Measurements from ENCODE around the gene CBX7. TPM values are rescaled to one million over a fixed set of nuclear protein-coding genes. Genes with fewer than 3 reads are reported as not detected.

CBX7 gene
- total and polyA plus RNA-seq, 8 donors: 17.2 to 44.0 (median 25.1) TPM

GRCh38 chr22:39128508-39128907 lies 24.0 kb downstream of the CBX7 start:
- no peak overlapping the region for H3K4me3 ChIP-seq
- no peaks in the 10 kb centered on the region for H3K9me3 ChIP-seq
- no peak overlapping the region for H3K27ac ChIP-seq
- intact Hi-C loops (cut with DNase I): loop anchor here in 1 of 3 donors (10.0 kb wide), 1 partner anchor 264 kb away; no protein-coding TSS in a partner anchor
- peaks cover 0 to 5% (median 0%) of the 10 kb centered on the region in 3 donors for H3K36me3 ChIP-seq
- peak in 2 of 4 donors; percentile 34 to 42 for ATAC-seq
- no peak for FAIRE-seq
- DNase-seq: peak in 2 of 6 donors; percentile 5 to 22
- H3K27me3 ChIP-seq: no peaks in the 10 kb centered on the region
- TF ChIP-seq, protein P1, sequence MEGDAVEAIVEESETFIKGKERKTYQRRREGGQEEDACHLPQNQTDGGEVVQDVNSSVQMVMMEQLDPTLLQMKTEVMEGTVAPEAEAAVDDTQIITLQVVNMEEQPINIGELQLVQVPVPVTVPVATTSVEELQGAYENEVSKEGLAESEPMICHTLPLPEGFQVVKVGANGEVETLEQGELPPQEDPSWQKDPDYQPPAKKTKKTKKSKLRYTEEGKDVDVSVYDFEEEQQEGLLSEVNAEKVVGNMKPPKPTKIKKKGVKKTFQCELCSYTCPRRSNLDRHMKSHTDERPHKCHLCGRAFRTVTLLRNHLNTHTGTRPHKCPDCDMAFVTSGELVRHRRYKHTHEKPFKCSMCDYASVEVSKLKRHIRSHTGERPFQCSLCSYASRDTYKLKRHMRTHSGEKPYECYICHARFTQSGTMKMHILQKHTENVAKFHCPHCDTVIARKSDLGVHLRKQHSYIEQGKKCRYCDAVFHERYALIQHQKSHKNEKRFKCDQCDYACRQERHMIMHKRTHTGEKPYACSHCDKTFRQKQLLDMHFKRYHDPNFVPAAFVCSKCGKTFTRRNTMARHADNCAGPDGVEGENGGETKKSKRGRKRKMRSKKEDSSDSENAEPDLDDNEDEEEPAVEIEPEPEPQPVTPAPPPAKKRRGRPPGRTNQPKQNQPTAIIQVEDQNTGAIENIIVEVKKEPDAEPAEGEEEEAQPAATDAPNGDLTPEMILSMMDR (IDR thresholded peaks at IDR 0.05): no peak
- no peaks in the 10 kb centered on the region for H3K4me1 ChIP-seq
- WGBS, 2 donors: 83 to 84% methylated on average over 6 of the region's 6 CpGs

DNA sequence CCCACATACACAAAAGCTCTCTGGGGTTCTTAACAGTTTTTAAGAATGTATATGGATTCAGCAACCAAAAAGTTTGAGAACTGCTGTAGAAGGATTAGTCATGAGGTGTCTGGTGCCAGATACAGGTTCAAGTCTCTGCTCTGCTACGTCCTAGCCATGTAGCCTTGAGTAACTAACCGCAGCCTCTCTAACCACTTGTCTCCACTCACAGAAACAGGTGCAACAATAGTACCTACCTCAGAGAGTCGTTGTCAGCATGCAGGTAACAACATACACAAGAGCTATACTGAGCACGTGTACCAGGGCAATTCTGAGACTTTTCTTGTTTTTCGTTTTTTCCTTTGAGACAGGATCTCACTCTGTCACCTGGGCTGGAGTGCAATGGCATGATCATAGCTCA lies 26.9 kb downstream of the CBX7 start:
- H3K9me3 ChIP-seq: no peaks in the 10 kb centered on the region
- no peaks in the 10 kb centered on the region for H3K27me3 ChIP-seq
- no peak for FAIRE-seq
- intact Hi-C loops (cut with DNase I): loop anchor here in 1 of 3 donors (10.0 kb wide), 1 partner anchor 261 kb away; no protein-coding TSS in a partner anchor
- TF ChIP-seq, protein P1 (IDR thresholded peaks at IDR 0.05): no peak
- no peak overlapping the region for H3K27ac ChIP-seq
- no peaks in the 10 kb centered on the region for H3K36me3 ChIP-seq
- no peak for DNase-seq
- H3K4me1 ChIP-seq: no peaks in the 10 kb centered on the region
- WGBS, 2 donors: 75 to 78% methylated on average over 5 of the region's 5 CpGs
- no peak overlapping the region for H3K4me3 ChIP-seq
- ATAC-seq: no peak

GRCh38 chr22:39123751-39124581 lies 28.5 kb downstream of the CBX7 start:
- TF ChIP-seq, protein P1 (IDR thresholded peaks at IDR 0.05): no peak
- Histone ChIP-seq H3K36me3 (no peaks in the 10 kb centered on the region), H3K4me3 (no peak overlapping the region), H3K9me3 (no peaks in the 10 kb centered on the region), H3K27ac (no peak overlapping the region), H3K4me1 (no peaks in the 10 kb centered on the region), H3K27me3 (no peaks in the 10 kb centered on the region)
- peak in 2 of 6 donors; percentile 25 to 51 for DNase-seq
- intact Hi-C loops (cut with DNase I): loop anchor here in 1 of 3 donors (10.0 kb wide), 1 partner anchor 259 kb away; no protein-coding TSS in a partner anchor
- ATAC-seq: peak in 1 of 4 donors; percentile 27
- 42 to 43% methylated on average over 30 to 33 of the region's 33 CpGs for WGBS, 2 donors
- no peak for FAIRE-seq

DNA sequence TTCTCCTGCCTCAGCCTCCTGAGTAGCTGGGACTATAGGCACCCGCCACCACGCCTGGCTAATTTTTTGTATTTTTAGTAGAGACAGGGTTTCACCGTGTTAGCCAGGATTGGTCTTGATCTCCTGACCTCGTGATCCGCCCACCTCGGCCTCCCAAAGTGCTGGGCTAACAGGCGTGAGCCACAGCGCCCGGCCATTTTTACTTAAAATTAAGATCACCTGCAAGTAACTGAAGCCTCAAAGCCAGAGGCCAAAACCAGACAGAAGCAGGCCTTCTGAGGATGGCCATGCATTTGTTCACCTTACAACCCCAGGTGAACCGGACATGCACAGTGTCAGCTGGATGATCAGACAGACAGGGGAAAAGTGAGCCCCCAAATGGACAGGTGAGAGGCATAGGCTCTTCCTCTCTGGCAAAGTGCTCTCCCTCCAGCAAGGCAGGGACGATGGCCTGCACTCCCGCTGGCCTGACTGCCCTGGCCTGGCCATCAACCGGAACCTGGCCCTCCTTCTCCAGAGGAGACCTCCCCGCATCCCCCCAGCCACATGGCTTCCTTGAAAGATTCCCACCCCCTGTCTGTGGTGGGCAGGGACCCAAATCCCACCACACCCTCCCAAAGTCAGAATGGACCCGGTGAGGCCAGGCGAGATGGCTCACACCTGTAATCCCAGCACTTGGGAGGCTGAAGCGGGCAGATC lies 29.6 kb downstream of the CBX7 start:
- Histone ChIP-seq H3K27ac (no peak overlapping the region), H3K9me3 (no peaks in the 10 kb centered on the region), H3K4me3 (no peak overlapping the region), H3K27me3 (no peaks in the 10 kb centered on the region), H3K36me3 (no peaks in the 10 kb centered on the region), H3K4me1 (no peaks in the 10 kb centered on the region)
- intact Hi-C loops (cut with DNase I): loop anchor here in 1 of 3 donors (10.0 kb wide), 1 partner anchor 258 kb away; no protein-coding TSS in a partner anchor
- DNase-seq (peak in 1 of 6 donors; percentile 18), FAIRE-seq (no peak), ATAC-seq (no peak)
- WGBS, 2 donors: 88% methylated on average over 17 of the region's 17 CpGs
- TF ChIP-seq, protein P1 (IDR thresholded peaks at IDR 0.05): no peak
